Measurements from ENCODE around the gene MAP1LC3B2. TPM values are rescaled to one million over a fixed set of nuclear protein-coding genes. Genes with fewer than 3 reads are reported as not detected.

MAP1LC3B2 gene
- total RNA-seq, 1 donor from 2014 or later: not detected

DNA sequence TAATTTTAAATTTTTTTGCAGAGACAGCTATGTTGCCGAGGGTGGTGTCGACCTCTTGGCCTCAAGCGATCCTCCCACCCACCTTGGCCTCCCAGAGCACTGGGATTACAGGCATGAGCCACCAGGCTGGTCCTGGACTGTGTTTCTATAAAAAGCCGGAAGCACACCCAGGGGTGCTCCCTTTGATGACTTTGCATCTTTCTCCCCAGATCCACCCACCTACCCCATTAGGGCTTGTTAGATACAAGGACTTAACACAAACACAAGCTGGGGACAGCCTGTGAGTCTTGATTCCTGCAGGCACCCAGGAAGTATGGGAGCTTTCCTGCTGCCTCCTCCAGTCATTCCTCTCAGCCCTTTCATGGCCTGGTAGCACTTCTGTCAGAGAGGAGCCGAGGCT, 67.0 kb downstream of the MAP1LC3B2 start:
- TF ChIP-seq, protein P1, sequence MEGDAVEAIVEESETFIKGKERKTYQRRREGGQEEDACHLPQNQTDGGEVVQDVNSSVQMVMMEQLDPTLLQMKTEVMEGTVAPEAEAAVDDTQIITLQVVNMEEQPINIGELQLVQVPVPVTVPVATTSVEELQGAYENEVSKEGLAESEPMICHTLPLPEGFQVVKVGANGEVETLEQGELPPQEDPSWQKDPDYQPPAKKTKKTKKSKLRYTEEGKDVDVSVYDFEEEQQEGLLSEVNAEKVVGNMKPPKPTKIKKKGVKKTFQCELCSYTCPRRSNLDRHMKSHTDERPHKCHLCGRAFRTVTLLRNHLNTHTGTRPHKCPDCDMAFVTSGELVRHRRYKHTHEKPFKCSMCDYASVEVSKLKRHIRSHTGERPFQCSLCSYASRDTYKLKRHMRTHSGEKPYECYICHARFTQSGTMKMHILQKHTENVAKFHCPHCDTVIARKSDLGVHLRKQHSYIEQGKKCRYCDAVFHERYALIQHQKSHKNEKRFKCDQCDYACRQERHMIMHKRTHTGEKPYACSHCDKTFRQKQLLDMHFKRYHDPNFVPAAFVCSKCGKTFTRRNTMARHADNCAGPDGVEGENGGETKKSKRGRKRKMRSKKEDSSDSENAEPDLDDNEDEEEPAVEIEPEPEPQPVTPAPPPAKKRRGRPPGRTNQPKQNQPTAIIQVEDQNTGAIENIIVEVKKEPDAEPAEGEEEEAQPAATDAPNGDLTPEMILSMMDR (IDR thresholded peaks at IDR 0.05; ENCODE audit: unreplicated experiment): no peak
- H3K36me3 Mint-ChIP-seq (ENCODE audit: low read depth, unreplicated experiment): no peaks in the 10 kb centered on the region
- no peak for DNase-seq (ENCODE audit: low spot score)
- H3K27me3 Mint-ChIP-seq (ENCODE audit: unreplicated experiment): peaks cover 8% of the 10 kb centered on the region
- H3K9me3 Mint-ChIP-seq (ENCODE audit: unreplicated experiment): no peaks in the 10 kb centered on the region
- H3K27ac Mint-ChIP-seq (ENCODE audit: unreplicated experiment): no peak overlapping the region
- H3K4me3 Mint-ChIP-seq (ENCODE audit: unreplicated experiment): no peak overlapping the region
- H3K4me1 Mint-ChIP-seq (ENCODE audit: unreplicated experiment): no peaks in the 10 kb centered on the region

Other genes starting within 250 kb of the MAP1LC3B2 start
- 73.8 TPM for gene SPRING1, start 178.7 kb downstream of the MAP1LC3B2 start, total RNA-seq (ENCODE audit: unreplicated experiment)
- gene RNFT2, start 178.9 kb downstream of the MAP1LC3B2 start, total RNA-seq (ENCODE audit: unreplicated experiment): 20.0 TPM

All from endothelial cell (in vitro differentiated cells).